ENCODE data around the gene ZBTB17.

GRCh38 chr1:15957221-15958095 lies 18.4 kb downstream of the ZBTB17 start:
- TF ChIP-seq CTCF (conservative IDR thresholded peaks at IDR 0.05) = no peak
- TF ChIP-seq ZFX (IDR thresholded peaks at IDR 0.05) = no peak

All from C4-2B (cell line).